HG03103 (cell line): ENCODE measurements around the gene TCOF1.
A peak's percentile ranks its signal among the peaks of the same experiment; 100 is the strongest.

Source experiments
- ATAC-seq: cut with Tn5 transposase; IDR thresholded peaks from one replicate; pipeline ENCODE4 v1.9.1; 2021; ENCODE audit warnings: low read depth; ENCODE audit not compliant: unreplicated experiment

TCOF1 gene, protein sequence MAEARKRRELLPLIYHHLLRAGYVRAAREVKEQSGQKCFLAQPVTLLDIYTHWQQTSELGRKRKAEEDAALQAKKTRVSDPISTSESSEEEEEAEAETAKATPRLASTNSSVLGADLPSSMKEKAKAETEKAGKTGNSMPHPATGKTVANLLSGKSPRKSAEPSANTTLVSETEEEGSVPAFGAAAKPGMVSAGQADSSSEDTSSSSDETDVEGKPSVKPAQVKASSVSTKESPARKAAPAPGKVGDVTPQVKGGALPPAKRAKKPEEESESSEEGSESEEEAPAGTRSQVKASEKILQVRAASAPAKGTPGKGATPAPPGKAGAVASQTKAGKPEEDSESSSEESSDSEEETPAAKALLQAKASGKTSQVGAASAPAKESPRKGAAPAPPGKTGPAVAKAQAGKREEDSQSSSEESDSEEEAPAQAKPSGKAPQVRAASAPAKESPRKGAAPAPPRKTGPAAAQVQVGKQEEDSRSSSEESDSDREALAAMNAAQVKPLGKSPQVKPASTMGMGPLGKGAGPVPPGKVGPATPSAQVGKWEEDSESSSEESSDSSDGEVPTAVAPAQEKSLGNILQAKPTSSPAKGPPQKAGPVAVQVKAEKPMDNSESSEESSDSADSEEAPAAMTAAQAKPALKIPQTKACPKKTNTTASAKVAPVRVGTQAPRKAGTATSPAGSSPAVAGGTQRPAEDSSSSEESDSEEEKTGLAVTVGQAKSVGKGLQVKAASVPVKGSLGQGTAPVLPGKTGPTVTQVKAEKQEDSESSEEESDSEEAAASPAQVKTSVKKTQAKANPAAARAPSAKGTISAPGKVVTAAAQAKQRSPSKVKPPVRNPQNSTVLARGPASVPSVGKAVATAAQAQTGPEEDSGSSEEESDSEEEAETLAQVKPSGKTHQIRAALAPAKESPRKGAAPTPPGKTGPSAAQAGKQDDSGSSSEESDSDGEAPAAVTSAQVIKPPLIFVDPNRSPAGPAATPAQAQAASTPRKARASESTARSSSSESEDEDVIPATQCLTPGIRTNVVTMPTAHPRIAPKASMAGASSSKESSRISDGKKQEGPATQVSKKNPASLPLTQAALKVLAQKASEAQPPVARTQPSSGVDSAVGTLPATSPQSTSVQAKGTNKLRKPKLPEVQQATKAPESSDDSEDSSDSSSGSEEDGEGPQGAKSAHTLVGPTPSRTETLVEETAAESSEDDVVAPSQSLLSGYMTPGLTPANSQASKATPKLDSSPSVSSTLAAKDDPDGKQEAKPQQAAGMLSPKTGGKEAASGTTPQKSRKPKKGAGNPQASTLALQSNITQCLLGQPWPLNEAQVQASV (N-terminal part only)

DNA sequence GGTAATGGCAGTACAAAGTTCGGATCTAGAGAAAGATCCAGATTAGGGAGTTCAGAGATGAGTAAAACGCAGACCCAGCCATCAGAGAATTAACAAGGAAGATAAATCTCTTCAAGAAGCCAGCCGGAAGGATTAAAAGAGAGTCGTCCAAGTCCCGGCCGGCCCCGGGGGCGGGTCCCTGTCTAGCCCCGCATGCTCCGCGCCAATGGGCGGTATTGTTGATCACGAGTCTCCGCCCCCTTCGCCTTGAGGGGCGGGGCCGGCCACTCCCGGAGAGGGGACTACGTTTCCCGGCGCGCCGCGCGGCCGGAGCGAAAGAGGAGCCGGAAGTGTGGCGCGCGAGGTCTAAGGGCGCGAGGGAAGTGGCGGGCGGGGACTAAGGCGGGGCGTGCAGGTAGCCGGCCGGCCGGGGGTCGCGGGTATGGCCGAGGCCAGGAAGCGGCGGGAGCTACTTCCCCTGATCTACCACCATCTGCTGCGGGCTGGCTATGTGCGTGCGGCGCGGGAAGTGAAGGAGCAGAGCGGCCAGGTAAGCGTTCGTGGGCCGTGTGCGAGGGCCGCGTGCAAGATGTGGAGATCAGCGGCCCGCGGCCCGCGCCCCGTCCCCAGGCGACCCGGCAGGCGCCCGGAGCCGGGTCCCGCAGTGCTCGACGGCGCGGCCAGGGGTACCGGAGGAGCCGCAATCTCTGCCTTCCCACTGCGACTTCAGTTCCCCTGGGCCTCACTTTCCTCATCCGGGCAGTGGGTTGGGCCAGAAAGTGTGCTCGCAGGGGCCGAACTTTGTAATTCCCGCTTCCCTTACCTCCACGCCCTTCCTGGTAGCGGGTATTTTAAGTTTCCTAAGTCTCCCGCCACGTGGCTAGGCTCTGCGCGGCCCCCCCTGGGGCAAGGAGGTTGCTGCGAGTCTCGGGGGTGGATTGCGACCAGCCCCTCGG, at the start of gene TCOF1:
Gene TCOF1, plus strand, starts transcription at position 372 of the 935 bp plus-strand sequence. Its CDS starts 50 bp downstream, at position 422.
- ATAC-seq: peak; percentile 93

DNA sequence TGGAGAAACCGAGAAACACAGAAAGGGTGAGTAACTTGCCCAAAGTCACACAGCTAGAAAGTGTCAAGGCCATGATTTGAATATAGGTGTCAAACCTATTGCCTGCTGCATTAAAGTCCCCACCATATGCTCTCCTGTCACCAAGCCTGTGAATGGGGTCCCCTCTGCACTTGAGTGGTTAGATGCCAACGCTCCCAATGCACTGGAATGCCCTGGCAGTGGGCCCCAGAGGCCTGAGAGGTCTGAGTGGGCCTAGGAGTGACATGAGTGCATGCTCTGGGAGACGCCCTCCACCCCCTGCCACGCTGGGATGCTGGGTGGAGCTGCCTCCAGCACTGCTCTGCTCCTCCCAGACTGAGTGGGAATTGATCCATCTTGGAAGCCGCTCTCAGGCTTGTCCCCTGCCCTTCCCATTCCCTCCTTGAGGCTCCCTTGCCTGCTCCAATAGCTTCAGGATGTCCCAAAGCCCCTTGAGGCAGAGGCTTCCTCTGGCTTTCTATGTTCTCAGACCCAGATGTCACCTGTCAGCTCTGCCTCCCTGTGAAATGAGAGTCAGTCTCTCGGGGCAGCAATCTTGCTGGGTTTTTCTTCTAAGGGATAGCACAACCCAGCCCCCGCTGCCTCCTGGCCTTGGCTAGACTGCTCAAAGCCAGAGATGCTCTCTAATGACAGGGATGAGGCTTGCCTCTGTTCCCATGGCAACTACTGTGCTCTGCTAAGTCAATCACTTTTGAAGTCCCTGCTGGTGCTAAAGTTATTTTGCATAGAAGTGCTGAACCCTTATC, 48.2 kb upstream of the TCOF1 start:
- no peak for ATAC-seq

DNA sequence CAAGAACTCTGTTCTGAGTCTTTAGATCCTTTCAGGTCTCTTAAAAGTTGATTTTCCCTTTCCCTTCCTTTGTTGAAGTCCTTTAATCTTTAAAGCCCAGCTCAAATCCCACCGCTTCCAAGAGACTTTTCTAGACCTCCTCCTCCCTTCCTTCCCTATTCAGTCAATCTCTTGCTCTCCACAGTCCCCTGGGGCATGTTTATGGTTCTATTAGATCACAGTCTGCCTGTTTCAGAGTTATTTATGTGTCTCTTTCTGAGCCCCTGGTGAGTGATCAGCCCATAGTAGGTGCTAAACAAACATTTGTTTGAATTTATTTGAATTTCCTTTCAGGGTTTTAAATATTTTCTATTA, 47.6 kb upstream of the TCOF1 start:
- no peak for ATAC-seq

DNA sequence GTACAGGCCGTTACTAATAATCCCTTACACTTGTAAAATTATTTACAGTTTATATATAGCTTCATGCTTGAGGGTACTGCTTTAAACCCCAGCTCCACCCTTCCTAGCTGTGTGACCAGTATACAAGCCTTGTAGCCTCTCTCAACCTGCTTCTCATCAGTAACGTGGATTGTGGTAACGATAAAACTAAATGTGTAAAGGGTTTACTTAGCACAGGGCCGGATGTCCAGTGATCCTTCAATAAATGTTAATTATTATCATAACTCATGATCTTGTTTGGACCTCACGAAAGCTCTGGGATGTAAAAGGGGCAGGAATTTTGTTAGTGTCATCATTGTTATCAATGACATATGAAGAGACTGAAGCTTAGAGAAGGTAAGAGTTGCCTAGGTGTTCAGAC, 47.3 kb upstream of the TCOF1 start:
- no peak for ATAC-seq

DNA sequence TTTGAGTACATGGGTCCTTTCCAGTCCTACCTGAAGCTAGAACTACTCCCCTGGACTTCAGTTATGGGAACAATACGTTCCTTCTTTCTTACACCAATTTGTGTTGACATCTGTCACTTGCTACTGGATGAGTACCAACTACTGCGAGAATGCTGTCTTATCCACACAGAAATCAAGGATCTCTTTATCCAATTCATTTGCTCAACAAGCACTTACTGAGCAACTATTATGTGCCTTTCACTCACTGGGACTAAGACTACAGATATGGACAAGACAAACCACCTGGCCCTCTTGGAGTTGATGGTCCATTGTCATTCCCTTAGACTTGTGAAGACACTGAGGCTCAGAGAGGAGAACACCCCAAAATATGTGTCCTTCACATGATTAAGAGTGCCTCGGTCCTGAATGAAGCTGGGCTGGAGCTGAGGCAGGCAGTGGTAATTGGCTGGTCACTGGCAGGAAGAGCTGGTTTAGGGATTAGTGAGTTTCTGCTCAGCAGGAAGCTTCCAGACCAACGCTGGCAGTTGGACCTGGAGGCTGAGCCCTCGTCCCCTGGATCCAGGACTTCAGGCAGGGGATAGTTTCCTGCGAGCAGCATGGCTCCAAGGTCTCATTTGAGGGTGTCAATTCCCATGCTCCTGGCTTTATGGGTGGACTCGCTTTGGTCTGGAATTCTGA, 46.3 kb upstream of the TCOF1 start:
- no peak for ATAC-seq

DNA sequence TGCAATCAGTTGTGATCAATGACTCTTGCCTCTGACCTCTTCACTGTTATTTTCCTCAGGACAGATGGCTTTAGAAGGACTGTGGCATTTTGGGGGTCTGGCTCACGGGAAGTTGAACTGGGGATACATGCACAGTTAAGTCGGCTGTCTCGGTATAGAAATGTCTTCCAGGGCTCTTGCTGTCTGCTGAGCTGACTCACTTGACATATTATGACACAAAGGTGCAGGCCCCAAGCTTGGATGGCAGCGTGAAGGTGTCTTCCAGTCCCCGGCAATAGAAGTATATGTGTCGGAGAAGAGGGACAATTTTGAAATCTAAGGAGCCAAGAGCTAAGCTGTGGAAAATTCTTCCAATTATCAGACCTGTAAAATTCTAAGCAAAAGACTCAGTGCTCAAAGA, 45.0 kb upstream of the TCOF1 start:
- ATAC-seq: no peak

DNA sequence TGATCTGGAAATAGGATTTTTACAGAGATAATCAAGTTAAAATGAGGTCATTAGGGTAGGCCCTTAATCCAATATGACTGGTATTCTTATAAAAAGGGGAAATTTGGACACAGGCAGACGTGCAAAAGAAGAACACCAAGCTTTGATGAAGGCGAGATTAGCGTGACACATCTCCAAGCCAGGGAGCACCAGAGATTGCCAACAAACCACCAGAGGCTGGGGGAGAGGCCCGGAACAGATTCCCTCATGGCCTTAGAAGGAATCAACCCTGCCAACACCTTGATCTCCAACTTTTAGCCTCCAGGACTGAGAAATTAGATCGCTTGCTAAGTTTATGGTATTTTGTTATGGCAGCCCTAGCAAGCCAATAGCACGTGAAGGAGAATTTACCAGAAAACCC, 44.0 kb upstream of the TCOF1 start:
- ATAC-seq: no peak

DNA sequence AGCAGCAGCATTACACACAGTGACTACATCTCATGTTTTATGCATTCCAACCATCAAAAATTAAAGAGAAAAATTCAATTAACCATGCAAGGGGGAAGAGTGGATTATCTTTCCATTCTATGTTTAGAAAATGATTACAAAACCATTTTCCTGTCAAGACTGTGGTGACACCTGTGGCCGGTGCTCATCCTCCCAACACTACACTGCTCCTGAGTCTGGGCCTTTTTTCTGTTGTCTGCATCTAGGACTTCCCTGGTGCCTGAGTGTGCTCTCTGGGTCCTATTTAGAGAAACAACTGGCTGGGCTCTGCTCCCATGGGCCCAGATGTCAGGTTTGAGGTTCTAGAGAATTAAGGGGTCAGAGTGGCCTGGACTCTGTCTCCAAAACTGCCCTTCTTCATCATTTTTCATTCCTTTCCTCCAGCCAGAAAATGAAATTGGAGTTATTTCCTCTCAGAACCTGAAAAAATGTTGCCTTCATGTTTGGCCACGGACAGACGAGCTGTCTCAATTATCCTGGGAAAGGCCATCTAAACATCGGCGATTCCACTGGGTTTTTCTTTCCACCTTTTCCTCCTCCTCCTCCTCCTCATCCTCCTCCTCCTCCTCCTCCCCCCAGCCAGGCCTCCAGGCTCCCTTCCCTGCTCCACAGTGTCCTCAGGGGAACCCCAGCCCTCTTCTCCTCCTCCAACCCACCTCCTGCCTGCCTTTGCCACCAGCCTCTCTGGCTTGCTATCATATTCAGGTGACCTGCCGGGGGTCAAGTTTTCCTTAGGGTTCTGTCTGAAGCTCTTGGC, 43.4 kb upstream of the TCOF1 start:
- no peak for ATAC-seq

DNA sequence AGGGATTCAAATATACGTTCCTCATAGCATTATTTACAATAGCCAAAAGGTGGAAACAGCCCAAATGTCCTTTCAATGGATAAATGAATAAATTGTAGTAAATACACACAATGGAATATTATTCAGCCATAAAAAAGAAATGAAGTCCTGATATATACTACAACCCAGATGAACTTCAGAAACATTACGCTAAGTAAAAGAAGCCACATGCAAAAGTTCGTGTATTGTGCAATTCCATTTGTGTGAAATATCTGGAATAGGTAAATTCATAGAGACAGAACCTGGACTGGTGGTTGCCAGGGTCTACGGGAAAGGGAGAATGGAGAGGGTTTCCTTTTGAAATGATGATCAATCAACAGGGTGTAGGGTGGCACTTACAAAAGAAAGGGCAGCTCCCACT, 42.3 kb upstream of the TCOF1 start:
- ATAC-seq: no peak

DNA sequence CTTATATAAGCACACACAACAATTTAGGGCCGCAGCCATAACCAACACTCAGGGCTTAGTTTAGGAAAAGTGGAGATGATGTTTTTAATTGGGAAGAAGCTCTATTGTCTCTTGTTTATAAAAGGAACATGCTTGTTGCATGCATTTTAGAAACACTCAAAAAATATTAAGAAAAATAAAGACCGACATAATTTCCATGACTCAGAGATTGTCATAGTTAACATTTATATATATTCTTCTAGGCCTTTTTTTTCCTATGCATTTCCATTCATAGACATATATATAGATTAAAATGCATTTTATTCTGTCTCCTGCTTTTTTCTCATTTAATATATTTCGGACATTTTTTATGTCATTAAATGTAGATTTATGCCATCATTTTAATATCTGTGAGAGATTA, 41.2 kb upstream of the TCOF1 start:
- ATAC-seq: no peak

DNA sequence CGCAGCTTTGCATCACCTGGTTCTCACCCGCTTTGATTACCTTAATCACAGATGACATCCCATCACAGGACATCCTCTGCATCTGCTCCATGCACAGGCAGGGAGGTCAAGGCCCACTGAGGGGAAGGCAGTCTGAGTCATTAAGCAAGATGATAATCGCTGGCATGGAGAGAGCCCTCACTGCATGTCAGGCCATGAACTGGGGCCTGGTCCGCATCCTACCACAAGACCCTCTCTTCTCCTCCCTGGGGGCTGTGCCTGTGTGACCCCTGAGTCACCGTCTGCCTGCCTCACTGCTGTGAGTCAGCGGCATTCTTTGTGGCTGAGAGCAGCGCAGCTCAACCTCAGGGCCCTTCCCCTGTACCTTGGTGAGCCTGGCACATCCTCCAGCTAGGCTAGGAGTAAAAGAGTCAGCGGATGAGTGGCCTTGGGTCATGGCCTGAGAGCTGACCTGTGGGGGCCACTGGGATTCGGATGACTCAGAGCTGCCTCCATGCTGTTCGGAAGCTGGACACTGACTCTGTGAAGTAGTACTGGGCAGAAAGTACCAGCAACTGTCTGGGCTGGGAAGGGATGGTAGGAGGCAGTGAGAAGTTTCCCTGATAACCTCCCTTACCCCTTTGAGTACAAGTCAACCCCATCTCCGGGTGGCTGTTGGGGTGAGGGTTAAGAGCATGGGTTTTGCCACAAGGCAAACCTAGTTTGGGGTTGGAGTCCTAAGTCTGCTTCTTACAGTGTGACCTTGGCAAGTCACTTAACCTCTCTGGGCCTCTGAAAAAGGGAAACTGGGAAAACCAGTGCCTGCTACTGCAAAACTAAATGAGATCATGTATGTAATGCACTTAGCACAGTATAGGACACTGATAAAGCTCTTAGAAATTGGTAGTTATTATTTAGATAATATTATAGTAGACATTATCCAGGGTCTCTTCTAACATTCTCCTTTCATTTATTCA, 40.2 kb upstream of the TCOF1 start:
- ATAC-seq: no peak

DNA sequence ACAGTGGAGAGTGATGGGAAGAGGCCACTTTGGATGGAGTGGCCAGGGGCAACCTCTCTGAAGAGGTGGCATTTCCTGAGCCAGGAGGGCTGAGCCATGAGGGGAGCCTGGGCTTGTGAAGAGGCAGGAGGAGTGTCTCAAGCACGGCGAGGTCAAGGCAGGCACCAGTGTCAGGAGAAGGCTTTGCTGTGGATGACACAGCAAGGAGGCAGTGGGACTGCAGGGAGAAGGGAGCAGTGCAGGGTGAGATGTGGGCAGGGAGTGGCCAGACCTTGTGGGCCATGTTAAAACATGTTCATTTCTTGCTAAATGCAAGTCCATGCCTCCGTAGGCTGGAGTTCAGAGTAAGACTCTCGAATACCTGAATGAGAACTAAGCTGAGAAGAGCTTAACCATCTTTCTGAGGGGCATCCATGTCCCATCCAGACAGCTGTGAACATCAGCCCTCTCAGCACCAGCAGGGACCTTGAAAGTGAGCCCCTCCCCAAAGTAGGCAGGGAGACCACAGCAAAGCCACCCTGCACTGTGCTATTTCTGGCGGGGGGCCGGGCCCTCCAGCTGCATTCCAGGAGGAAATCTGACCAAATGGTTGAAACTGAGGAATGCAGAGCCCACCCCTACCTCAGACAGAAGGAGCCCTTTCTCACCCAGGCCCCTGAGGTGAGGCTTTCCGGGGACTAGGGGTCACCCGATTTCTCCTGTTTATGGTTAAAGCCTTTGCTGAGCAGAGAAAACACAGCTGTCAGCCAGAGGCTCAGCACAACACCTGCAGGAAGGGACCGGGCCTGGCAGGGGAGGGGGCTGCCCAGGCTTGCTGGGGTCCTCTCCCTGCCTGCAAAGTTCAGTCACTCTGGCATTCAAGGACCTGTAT, 38.6 kb upstream of the TCOF1 start:
- no peak for ATAC-seq

DNA sequence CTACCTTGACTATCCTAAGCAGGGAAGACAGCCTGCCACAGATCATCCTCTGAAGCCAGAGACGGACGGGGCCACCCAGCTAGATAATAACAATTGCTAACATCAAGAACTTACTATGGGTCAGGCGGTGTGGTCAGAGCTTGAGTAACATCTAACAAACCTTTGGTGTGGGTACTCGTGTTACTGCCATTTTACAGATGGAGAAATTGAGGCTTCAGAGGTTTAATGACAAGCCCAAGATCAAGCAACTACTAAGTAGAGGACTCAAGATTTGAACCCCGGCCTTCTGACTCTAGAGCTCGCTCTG, 38.1 kb upstream of the TCOF1 start:
- ATAC-seq: no peak

DNA sequence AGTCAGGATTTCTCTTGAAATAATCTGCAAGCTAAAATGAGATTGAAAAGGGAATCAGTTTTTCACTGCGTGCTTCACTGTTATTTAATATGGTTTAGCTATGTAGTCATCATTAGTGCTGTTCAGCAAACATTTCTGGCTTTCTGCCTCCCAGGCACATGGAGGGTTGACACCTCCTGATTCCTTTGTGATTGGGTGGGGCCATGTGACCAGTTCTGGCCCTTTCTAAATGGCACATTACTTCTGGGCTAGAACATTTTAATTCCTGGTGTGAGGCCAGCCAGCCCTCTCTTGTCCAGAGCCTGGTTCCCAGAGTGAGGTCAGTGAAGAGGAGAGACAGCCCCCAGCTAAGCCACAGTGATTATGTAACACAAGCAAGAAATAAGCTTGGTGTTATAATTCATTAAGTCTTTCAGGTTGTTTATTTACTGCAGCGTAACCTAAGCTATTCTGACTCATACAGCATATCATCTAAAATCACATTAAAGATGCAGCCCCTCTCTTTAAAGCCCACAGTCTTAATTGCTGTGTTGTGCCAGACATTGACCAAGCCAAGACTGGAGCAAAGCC, 37.4 kb upstream of the TCOF1 start:
- ATAC-seq: no peak

DNA sequence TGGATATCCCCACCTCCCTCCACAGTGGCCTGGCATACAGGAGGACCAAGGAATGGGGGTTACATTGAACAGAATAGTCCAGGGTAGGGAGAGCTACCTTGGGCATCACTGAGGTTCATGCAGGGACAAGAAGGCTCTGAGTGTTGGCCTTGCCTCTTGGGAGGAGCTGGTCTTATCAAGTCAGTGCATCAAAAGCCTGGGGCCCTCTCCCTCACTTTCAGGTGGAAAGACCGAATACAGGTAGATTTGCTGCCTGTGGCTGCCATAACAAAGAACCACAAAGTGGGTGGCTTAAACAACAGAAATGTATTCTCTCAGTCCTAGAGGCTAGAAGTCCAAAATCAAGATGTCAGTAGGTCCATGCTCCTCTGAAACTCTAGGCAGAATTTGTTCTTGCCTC, 36.3 kb upstream of the TCOF1 start:
- no peak for ATAC-seq

DNA sequence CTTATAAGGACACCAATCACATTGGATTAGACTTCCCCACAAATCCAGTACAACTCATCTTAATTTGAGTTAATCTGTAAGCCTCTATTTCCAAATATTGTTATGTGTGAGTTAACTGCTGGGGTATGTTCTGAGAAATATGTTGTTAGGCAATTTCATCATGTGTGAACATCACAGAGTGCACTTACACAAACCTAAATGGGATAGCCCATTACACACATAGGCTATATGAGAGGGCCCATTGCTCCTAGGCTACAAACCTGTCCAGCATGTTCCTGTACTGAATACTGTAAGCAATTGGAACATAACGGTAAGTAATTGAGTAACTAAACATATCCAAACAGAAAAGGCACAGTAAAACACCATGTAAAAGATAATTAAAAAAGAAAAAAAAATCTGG, 35.7 kb upstream of the TCOF1 start:
- no peak for ATAC-seq
